GM20431 (cell line): ENCODE results near the gene IGF1R.

Source experiments
- in situ Hi-C: fragments of 300-500 bp; cut with MseI, MboI; formaldehyde crosslinking; loops from one replicate; pipeline ENCODE4 v1.15.0; 2020; ENCODE audit warnings: low sequenced_read_pairs; ENCODE audit not compliant: unreplicated experiment

IGF1R gene

DNA sequence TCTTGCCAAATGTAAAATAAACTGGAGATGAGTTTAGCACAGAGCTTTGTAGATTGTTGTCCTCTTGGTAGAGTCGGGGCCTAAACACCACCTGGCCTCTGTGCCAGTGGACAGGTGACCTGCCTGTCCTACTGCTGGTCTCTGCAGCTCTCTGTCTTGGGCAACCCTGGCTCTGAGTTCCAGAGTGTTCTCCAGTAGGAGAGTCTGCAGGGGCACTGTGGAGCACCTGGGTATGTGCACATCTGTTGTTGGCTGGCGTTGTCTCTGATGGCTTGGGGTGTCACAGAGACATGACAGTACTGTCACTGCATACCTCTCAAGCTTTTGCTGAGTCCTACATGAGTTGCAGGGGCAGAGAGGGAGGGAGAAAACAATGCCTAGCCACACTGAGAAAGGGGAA, 112.6 kb downstream of the IGF1R start:
- in situ Hi-C loops: no loop called here

DNA sequence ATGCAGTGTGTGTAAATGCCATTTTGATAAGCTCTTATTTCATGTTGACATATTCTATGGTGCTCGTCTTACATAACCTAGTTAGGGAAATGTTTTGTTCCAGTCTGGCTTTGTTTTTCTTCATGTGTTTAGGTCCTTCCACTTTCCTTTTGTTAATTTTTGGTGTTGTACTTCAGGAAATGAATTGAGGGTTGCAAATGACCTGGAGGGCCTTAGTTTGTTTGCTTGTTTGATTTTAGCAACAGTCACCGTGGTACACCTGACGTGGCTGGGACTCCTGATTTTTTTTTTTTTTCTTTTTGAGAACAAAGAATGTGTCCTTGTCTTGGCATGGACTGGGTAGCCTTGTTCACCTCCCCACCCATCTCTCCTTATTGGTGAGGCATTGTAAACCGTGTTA, 114.8 kb downstream of the IGF1R start:
- in situ Hi-C loops: no loop called here

- in situ Hi-C loops: no loop called here
These were observed 116.0 kb downstream of the IGF1R start for GRCh38 chr15:98764291-98764690.

GRCh38 chr15:98765610-98766009, 117.3 kb downstream of the IGF1R start:
- in situ Hi-C loops: no loop called here

- in situ Hi-C loops: no loop called here
These were observed 119.4 kb downstream of the IGF1R start for GRCh38 chr15:98767692-98768091.

DNA sequence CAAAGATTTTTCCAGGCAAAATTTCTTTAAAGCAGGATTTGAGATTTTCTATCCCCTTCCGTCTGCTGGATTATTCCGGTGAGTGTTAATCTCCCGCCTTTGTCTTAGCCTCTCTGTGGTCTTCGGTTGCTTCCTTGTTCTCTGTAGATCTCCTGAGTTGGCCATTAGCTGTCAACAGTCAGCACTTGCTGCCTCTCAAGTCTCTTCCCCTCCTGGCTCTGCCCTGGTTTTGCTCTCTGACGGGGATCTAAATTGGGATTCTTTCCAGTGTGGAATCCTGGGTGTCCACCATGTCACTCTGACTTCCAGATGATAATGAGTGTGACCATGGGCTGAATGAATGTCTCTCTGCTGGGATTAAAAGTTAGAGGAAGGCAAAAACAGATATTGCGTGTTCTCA, 121.5 kb downstream of the IGF1R start:
- in situ Hi-C loops: no loop called here

DNA sequence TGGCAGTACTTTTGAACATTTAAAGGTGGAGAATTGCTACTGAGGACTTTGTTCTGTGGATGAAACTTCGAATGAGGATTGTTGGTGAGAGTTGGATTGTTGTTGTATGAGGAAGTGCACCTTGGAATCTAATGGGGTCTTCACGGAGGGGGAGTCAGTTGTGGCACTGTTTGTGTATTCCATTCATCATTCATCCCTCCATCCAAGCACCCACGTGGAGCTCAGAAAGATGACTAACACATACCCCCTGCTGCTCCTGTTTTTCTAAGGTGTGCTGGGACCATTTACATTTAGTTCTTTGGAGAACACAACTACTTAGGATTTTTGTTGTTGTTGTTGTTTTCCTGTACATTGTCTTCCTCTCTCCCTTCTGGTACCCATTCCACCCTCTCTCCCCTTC, 122.6 kb downstream of the IGF1R start:
- in situ Hi-C loops: no loop called here

- in situ Hi-C loops: no loop called here
These were observed 123.2 kb downstream of the IGF1R start for GRCh38 chr15:98771541-98771940.

GRCh38 chr15:98772895-98773294, 124.6 kb downstream of the IGF1R start:
- in situ Hi-C loops: no loop called here

GRCh38 chr15:98773616-98774015, 125.3 kb downstream of the IGF1R start:
- in situ Hi-C loops: no loop called here

- in situ Hi-C loops: loop anchor here (25.0 kb wide), 1 partner anchor 287 kb away; no protein-coding TSS in a partner anchor
These were observed 126.6 kb downstream of the IGF1R start for GRCh38 chr15:98774756-98775497.

GRCh38 chr15:98775498-98776230, 127.3 kb downstream of the IGF1R start:
- in situ Hi-C loops: loop anchor here (25.0 kb wide), 1 partner anchor 287 kb away; no protein-coding TSS in a partner anchor

GRCh38 chr15:98776607-98777281, 128.4 kb downstream of the IGF1R start:
- in situ Hi-C loops: loop anchor here (25.0 kb wide), 1 partner anchor 286 kb away; no protein-coding TSS in a partner anchor

GRCh38 chr15:98777426-98777825, 129.1 kb downstream of the IGF1R start:
- in situ Hi-C loops: loop anchor here (25.0 kb wide), 1 partner anchor 285 kb away; no protein-coding TSS in a partner anchor

- in situ Hi-C loops: loop anchor here (25.0 kb wide), 1 partner anchor 284 kb away; no protein-coding TSS in a partner anchor
These were observed 130.1 kb downstream of the IGF1R start for GRCh38 chr15:98778263-98778959.

GRCh38 chr15:98778960-98779359, 130.6 kb downstream of the IGF1R start:
- in situ Hi-C loops: loop anchor here (25.0 kb wide), 1 partner anchor 283 kb away; no protein-coding TSS in a partner anchor

- in situ Hi-C loops: loop anchor here (25.0 kb wide), 1 partner anchor 283 kb away; no protein-coding TSS in a partner anchor
These were observed 131.2 kb downstream of the IGF1R start for GRCh38 chr15:98779463-98780071.

DNA sequence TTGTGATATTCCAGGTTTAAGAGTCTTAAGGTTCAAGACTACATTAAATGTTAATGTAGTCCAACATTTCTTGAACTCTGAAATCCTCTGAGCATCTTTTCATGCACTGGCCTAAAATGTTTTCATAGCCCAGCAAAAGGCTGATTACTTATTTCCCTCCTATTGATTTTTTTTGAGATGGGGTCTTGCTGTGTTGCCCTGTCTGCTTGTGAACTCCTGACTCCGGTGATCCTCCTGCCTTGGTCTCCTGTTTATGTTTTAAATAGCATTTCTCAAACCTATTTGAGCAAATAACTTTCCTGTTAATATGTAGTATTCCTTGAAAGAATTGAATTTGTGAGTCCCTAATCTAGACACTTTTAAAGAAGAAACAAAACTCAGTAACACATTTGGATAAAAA, 133.5 kb downstream of the IGF1R start:
- in situ Hi-C loops: loop anchor here (25.0 kb wide), 1 partner anchor 280 kb away; no protein-coding TSS in a partner anchor

DNA sequence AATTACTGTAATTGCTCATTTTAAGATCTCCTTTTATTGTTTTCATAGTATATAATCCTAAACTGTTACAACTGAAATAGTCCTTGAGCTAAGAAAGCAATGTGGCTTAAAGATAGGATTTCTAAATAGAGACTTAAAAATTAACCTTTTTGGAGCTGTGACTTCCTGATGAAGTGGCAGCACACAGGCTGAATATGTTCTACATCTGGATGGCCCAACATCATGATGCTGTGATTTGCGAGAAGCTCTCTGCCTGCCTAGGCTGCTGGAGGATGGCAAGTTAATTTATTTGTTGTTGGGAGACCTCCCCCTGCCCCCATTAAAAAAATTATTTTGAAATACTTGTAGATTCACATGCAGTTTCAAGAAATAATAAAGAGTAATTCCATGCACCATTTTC, 134.5 kb downstream of the IGF1R start:
- in situ Hi-C loops: loop anchor here (25.0 kb wide), 1 partner anchor 280 kb away; no protein-coding TSS in a partner anchor
